PC-9 (cell line): ENCODE results near the gene COX4I1.

Experiments
- EZH2 ChIP-seq: fragments of 200-600 bp; sonication (generic); IDR thresholded peaks from 2 replicates; pipeline ENCODE4 v1.8.0; 2017; ENCODE audit warnings: antibody characterized with exemption, low read depth
- TF ChIP-seq, protein P1 (sequence below): fragments of 200-600 bp; sonication (generic); conservative IDR thresholded peaks from 2 replicates; pipeline ENCODE4 v1.6.1; 2017; ENCODE audit warnings: mixed run types, antibody characterized with exemption, mild to moderate bottlenecking, moderate library complexity

DNA sequence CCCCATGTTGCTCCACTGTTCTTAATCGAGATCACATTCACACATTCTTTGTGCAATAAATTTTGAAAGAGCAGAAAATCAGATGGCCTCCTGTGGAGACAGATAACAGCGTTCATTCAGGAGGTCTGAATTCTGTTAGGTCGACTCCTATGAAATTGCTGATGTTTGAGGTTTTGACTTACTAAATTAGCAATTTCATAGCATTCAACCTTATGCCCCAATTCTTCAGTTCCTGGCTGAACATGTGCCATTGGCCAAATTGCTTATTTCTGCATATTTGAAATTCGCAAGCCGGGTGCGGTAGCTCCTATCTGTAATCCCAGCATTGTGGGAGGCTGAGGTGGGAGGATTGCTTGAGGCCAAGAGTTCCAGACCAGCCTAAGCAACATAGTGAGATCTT, 26.5 kb upstream of the COX4I1 start:
- TF ChIP-seq EZH2 = no peak
- TF ChIP-seq, protein P1, sequence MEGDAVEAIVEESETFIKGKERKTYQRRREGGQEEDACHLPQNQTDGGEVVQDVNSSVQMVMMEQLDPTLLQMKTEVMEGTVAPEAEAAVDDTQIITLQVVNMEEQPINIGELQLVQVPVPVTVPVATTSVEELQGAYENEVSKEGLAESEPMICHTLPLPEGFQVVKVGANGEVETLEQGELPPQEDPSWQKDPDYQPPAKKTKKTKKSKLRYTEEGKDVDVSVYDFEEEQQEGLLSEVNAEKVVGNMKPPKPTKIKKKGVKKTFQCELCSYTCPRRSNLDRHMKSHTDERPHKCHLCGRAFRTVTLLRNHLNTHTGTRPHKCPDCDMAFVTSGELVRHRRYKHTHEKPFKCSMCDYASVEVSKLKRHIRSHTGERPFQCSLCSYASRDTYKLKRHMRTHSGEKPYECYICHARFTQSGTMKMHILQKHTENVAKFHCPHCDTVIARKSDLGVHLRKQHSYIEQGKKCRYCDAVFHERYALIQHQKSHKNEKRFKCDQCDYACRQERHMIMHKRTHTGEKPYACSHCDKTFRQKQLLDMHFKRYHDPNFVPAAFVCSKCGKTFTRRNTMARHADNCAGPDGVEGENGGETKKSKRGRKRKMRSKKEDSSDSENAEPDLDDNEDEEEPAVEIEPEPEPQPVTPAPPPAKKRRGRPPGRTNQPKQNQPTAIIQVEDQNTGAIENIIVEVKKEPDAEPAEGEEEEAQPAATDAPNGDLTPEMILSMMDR = no peak
